ENCODE data around the gene PIK3R6.

DNA sequence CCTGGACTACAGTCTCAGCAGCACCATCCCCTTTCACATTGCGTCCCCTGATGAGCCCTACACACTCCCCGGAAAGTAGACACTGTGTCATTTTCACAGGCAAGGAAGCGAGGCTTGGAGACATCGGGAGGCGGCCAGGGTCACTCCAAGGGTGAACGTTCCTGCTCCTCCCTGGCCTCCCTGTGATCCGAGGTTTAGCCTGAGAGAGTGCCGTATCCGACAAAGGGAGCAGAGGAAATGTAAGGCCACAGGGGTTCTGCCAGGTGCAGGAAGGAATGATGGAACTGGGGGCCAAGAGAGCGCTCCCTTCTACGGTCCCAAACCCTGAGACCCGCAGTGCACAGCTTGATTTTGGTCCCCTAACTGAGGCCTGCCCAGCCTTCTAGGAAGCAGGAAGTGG is 8.0 kb upstream of the PIK3R6 start:
- TF ChIP-seq CTCF (optimal IDR thresholded peaks at IDR 0.05 in 1 of 3, IDR thresholded peaks at IDR 0.05 in 1 of 3, conservative IDR thresholded peaks at IDR 0.05 in 1 of 3; ENCODE audit: extremely low read depth in 1 of 3, insufficient read depth in 2 of 3, low read length in 3 of 3) (no peak), EZH2 (IDR thresholded peaks at IDR 0.05; ENCODE audit: low read length) (no peak)
